ENCODE data around the gene MRTFB.
A peak's percentile ranks its signal among the peaks of the same experiment; 100 is the strongest.

The MRTFB gene

GRCh38 chr16:14284930-14285512, 213.9 kb downstream of the MRTFB start:
- peak; percentile 53 for DNase-seq (ENCODE audit: low spot score)

DNA sequence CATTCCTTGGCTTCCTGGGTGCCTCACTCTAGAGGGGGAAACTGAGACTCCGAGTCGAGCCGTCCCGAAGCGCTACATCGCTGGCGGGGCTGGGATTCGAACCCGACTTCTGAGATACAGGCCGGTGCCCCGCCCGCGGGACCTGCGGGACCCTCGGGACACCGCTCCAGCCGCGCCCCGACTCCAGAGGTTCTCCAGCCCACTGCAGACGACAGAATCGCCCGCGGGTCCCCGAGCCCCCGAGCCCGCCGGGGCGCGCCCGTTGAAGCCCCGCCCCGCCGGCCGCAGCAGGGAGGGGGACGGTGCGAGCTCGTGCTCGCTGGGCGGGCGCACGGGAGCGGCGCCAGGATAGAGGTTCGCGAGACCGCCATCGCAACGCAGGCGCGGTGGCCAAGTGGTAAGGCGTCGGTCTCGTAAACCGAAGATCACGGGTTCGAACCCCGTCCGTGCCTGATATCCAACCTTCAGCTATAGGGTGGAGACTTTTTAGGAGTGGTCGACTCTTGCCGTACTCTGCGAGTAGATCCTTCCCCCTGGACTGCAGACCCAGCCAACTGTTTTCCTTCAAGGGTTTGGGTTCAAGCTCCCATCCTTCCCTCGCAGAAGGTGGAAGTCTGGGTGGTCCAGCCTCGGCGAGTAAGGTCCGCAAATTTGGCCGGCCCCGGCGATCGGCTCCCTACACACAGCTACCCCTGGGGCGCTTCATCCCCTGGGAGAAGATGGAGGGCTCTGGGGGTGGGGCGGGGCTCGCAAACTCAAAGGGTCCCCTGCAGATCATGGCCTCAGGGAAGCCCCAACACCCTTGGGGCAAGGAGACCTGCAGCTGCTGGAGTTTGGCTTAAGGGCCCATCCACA, 214.6 kb downstream of the MRTFB start:
- DNase-seq (ENCODE audit: low spot score): peak; percentile 95

DNA sequence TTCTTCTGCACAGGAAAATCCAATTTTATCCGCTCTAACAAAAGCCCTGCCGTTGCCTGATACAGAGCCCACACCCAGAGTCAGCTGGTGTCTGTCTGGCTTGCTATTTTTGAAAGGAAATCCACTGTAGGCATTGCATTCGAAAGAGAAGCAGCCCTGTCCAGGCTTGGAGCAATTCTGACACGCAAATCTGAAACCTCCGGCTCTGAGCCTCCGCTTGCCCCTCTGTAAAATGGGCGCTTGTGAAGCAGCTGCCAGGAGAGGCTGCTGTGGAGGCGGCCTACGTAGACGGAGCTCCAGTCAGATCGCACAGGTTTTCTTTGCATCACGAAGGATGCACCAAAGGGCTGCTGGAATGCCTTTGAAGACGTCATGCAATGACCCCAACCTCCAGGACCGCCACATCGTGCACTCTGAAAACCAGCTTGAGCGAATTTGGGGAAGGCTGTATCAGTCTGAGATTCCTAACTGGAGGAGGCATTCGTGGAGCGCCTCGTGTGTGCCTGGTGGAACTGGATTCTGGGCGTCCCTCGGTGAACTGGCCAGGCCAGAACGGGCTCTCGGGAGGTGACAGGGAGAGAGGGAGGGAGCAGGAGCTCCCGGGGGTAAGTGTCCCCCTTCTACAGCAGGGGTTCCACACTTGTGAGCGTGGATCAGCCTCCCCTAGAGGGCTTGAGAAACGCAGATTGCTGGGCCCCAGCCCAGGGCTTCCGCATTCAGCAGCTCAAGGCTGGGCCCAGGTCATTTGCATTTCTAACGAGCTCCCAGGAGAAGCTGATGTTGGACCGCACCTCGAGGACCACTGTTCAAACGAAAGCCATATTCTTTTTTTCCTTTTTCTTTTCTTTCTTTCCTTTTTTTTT, 215.5 kb downstream of the MRTFB start:
- DNase-seq (ENCODE audit: low spot score): peak; percentile 47

DNA sequence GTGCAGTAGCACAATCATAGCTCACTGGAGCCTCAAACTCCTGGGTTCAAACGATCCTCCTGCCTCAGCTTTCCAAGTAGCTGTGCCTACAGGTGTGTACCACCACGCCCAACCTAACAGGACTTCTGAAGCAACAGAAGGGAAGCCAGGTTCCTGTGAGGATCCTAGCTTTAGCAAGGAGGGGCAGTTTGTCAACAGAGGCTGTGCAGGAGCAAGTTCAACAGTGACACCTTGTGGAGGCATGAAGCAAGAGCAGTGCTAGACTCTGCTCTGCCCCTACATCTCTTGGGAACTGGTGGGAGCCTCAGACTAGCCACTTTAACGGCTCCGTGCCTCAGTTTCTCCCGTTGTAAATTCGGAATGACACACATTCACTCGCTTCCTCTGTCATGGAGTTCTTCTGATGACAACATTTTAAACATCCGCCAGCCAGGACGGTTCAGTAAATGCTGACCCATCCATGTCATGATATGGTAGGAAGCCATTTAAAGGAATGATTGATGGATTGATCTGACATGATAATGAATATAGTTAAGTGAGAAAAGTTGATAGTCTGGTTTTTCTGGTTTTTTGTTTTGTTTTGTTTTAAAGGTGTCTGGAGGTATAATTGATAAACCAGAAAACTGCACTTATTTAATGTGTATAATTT, 218.7 kb downstream of the MRTFB start:
- peak; percentile 35 for DNase-seq (ENCODE audit: low spot score)

DNA sequence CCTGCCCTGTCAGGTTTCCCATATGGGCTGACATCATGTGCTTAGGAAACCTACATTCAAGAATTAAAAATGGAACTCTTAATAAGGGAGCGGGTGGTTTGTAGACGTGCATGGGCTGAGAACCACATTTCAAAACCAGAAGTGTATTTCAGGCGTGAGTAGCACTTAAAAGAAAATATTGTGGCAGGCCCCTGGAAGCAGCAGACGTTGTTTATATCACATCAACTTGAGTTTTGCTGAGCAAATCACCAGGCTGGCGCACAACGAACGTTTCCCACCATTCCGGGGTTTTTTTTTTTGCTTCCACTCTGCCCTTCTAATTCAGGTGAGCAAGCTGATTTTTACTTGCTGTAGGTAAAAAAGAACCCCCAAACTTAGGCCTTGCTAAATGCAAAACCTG, 220.2 kb downstream of the MRTFB start:
- DNase-seq (ENCODE audit: low spot score): no peak

DNA sequence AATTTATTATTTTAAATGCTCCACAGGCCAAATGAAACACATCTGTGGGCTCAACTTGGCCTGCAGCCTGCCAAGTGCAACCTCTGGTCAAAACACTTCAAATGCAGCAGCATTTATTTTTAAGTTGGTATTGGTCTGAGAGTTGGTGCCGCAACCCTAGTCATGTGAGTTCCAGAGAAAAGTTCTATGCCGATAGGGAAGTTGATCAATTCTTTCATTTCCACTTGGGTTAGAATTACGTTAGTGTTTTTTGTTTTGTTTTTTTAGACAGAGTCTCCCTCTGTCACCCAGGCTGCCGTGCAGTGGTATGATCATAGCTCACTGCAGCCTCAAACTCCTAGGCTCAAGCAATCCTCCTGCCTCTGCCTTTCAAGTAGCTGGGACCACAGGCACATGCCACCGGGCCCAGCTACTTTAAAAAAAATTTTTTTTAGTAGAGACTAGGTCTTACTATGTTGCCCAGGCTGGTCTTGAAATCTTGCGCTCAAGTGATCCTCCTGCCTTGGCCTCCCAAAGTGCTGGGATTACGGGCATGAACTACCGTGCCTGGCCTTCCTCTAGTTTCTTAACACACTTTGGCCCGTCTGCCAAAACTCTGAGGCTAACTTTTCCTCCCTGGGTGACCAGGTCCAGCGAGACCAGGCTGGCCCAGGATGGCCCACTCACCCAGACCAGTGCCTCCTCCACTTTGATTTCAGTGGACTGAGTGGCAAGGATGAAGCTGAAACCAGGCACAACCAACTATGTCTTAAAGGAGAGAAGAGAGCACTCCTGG, 221.1 kb downstream of the MRTFB start:
- DNase-seq (ENCODE audit: low spot score): no peak

GRCh38 chr16:14296663-14297062, 225.5 kb downstream of the MRTFB start:
- no peak for DNase-seq (ENCODE audit: low spot score)

- DNase-seq (ENCODE audit: low spot score): no peak
Measured at GRCh38 chr16:14298374-14299122, 227.4 kb downstream of the MRTFB start.

DNA sequence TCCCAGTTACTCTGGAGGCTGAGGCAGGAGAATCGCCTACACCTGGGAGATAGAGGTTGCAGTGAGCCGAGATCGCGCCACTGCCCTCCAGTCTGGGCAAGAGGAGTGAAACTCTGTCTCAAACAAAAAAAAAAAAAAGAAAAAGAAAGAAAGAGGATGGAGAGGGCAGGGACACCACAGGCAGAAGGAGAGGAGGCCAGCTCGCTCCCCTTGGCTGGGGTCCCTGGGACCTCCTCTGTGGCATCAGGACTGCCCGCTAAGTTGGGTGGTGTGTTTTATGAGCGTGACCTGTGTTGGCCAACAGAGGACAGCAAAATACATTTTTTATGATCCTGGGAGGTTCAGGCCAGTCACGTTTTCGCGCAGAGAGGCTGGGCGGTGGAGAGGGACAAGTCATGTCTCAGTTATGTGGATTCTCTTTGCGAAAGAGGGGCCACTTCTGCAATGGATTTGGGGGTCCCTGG, 229.6 kb downstream of the MRTFB start:
- peak; percentile 23 for DNase-seq (ENCODE audit: low spot score)

DNA sequence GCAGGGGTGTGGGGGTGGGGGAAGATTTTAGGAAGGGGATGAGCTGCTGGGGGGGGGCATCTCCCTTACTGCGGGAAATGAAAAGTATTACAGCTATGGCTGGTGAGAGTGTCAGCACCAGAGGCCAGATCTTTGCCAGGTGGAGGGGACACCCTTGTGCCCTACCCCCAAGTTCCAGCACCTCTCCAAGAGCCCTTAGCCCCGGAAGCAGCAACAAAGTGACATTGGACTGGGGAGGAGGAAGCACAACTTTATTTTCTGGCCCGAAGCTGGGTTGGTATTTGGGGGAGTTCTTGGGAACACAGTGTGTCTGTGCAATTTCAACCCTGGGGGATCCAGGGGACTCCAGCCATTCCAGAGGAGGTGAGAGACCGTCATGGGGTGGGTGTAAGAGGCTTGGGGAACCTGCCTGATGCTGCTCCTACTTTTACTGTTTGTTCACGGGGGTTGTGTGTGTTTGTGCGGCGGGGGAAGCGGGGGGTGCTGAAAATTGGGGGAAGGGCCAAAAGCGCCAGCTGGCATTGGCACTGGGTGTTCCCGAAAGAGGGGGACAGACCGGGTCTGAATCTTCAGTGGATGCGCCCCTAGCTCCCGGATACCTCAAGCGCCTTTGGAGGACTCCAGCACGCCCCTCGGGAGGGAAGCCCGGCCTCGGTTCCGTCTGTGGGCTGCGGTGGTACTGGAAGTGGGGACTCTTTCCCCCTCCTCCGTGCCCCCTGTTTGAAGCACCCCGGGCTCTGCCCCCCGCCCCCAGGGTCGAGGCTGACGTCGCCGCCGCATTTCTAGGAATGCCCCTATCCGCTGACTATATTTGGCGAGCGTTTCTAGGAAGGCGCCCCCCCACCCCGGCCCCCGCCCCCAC, 230.3 kb downstream of the MRTFB start:
- DNase-seq (ENCODE audit: low spot score): peak; percentile 28

DNA sequence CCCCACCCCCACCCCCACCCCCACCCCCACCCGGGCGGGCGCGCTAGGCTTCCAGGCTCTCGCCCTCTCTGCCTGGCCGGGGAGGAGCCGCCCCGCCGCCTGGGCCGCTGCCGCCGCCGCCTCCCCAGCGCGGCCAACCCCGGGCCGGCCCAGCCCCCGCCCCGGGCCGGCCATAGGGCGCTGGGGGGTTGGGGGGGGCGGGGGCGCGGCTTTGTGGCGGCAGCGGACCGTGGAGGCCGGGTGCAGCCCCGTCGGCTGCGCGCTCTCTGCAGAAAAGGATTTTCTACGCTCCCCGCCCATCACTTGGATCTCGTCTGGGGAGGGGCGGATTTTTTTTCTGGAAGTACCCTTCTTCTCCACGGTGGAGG, 230.9 kb downstream of the MRTFB start:
- DNase-seq (ENCODE audit: low spot score): no peak

DNA sequence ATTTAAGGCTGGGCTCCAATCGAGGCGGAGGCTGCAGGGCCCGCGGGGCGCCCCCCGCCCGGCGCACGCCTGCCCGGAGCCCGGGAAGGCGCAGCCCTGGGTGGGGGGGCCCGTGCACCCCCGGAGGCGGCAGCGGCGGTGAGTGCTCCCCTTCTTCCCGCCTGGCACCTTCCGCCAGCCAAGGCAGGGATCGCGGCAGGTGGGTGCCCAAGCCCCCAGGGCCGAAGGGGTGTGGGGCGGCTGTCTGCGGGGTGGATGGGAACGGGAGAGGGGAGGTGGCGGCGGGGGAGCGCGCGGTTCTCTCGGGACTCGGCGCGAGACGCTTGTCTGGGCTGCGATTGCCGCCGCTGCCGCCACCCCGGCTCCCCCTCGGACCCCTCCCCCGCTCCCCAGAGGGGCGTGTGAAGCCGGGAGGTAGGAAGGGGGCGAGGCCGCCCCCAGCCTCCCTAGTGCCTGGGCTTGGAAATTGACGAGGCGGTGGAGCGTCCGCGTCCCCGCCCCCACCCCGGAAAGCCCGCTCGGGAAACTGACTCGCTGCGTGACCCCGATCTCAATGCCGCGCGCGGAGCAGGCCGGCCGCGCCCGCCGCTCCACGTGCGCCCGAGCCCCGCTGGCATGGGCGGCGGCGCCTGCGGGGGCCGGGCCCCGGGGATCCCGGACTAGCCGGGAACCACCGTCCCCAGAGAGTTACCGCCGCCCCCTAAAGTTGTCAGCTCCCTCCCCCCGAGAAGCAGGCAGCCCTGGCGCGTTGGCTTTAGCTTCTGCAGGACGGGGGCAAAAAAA, 231.5 kb downstream of the MRTFB start:
- no peak for DNase-seq (ENCODE audit: low spot score)

GRCh38 chr16:14303182-14303618, 232.1 kb downstream of the MRTFB start:
- DNase-seq (ENCODE audit: low spot score): no peak

DNA sequence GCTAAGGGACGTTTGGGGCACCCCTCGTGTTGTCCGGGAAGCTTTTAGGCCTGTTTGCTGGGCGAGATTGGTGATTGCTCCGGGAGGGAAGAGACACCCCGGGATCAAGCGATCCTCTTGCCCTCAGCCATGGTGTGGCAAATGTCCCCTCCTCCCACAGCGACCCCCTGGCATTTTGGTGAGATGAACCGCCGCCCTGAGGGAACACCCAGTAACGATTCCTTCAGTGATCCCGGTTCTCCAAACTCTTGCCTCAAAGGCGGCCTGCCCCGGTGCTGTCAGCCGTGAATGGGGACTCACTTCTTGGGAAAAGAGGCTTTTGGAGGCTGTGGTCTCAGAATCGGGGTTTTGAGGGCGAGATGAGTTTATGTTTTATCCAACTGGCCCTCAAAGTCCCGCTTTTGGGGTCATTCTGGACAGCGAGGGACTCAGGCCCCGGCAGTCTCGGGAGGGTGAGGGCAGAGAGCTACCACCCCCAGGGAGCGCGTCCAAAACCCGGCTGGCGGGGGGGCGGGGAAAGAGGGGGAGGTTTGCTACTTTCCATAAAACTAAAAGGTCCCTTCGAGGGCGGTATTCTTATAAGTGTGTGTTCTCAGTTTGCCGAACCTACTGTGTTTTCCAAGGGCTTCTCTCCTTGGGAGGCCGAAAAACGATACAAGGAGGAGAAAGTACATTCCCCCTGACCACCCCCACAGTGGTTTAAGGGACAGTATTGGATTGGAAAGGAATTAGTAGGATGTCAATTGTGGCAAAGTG, 232.7 kb downstream of the MRTFB start:
- DNase-seq (ENCODE audit: low spot score): no peak

- DNase-seq (ENCODE audit: low spot score): no peak
Measured at GRCh38 chr16:14304891-14305460, 233.9 kb downstream of the MRTFB start.

DNA sequence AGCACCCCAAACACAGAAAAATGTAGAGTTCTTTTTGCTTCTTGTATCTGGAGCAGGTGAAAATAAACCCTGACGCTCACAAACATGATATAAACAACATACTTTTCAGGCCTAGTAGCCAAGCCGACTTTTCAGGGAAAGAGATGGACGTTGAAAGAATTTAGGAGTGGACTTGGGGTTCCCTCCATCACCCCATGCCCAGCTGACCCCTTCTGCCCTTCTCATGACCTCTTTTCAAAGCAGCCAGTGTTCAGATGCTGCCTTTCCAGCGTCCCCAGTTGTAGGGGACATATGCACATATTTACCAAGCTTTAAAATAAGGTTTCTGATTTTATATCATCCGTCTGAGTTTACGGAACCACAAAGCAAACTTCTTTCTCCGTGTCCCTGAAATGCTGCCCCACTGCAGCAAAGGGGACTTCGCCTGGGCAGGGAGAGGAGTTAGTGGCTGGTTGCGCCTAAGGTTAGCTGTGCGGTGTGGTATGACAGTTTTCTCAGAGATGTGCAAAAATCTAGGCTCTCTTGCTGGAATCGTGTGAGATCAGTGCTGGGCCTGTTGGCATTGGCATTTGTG, 235.5 kb downstream of the MRTFB start:
- DNase-seq (ENCODE audit: low spot score): no peak

- no peak for DNase-seq (ENCODE audit: low spot score)
Measured at GRCh38 chr16:14307059-14307526, 236.0 kb downstream of the MRTFB start.
